ENCODE data around the gene GLIS1.
A peak's percentile ranks its signal among the peaks of the same experiment; 100 is the strongest.

The GLIS1 gene

DNA sequence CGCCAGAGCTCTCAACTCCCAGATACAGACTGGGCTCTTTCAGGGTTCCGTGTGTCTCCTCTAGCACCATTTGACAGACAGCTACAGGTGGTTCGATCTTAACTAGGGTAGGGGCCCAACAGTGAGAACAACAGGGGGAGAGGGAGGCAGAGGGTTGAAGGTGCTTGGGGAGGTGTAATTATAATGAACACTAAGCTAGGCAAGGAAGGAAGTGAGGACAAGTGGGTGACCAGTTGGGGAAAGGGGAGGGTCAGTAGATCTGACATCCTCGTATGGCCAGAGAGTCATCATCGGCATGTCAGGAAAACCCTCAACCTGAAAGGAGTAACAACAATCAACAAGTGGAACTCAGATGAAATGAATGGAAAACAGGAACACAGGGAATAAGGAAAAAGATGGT is 22.8 kb downstream of the GLIS1 start:
- DNase-seq: no peak

DNA sequence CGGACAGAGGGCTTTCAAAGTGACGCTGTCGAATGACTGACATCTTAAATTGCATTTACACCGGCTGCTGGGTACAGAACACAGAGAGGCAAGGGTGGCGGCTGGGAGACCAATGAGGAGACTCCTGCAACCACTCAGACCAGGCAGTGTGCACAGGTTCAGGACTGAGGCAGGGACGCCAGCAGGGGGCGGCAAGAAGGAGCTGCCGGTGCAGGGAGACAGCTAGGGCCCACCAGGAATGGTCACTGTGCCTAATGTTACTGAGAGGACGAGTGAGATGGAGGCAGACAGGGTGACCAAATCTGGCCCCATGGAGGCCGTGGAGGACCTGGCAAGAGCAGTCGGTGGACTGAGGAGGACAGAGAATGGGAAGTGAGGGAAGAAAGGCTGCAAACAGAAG is 23.5 kb downstream of the GLIS1 start:
- DNase-seq: peak; percentile 8

DNA sequence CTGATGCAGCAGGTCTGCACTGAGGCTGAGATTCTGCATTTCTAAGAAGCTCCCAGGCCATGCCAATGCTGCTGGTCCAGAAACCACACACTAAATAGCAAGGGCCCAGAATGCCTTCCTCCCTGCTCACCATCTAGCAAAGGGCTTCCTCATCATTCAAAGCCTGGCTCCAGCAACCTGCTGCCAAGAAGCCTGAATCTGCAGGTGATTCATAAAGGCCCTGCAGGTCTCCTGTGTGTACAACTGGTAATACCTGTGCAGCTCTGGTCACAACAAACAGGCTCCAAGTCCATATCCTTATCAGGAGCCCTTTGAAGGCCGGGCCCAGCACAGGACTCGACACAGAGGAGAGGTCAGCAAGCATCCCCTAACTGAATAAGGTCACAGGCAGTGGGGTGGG is 26.7 kb downstream of the GLIS1 start:
- DNase-seq: no peak

DNA sequence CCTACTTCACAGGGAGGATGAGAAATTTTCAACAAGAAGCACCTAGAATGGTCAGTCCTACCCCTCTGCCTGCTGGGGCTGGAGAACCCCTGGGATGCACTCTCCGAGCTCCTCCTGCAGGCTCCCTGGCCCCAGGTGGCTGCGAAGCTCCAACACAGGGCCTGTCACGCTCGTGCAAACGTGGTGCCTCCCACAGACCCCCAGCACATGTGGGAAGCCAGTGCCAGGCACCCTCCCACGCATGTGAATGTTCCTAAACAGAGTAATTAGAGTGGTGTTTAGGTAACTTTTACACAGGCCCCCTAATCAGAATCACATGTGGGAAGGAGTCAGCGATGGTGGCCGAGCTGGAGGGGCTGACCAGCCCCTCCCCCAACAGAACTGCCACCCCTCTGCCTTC is 28.4 kb downstream of the GLIS1 start:
- DNase-seq: no peak

DNA sequence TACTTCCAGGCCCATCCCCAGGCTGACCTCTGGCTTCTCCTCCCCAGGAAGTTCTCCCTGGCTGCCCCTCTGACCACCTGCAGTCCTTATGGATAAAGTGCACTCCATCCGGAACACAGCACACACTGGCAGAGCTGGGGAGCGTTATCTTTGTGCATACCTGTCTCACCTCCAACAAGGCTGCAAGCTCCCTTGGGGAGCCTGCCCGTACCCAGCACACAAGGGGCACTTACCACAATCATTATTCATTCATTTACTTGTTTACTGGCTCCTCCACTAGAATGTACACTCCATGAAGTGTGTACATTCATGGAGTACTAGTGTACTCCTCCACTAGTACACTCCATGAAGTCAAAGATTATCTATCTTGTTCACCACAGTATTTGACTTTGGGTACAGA is 30.3 kb downstream of the GLIS1 start:
- DNase-seq: no peak

DNA sequence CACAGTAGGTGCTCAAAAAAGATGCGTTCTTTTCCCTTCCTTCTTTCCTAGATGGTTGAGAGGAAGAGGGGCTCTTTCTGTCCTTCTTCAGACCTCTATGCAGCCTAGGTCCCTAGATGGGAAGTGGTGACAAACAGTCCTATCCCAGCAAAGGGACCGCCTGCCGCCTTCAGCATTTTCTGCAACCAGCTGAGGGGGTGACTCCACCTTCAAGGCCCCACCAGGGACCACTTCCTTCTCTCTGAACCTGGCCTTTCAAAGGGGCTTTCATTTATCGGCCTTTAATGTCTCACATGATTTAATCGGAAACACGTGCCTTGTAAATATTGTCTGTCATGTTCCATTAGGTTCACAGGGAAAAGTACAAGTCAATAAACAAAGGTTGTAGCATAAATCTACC is 32.6 kb downstream of the GLIS1 start:
- no peak for DNase-seq

DNA sequence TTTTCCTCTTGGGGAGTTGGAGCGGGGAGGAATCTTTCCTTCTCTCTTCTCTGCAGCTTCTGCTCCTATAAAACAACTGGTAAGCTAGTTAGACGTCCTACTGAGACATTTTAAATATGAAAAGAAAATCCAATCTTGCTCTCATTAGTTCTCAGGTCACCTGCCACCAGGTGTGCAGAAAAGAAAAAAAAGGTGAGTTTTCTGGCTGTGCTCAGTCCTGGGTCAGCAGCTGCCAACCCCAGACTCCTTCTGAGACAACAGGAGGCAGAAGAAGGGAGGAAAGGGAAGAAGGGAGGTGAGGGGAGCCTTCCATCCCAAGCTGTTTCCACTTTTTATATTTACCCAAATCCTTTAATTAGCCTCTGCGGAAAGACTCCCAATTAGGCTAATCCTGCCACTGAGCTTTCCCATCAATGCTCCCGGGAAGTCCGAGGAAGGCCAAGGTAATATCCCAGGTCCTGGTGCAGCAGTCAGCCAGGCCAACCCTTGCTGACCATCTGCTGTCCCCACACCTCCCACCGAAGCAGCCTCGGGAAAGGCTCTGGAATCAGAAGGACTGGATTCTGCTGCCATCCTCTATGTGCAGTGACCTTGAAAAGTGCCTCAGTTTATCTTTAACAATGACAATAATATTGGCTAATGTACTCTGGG is 33.4 kb downstream of the GLIS1 start:
- DNase-seq: no peak

DNA sequence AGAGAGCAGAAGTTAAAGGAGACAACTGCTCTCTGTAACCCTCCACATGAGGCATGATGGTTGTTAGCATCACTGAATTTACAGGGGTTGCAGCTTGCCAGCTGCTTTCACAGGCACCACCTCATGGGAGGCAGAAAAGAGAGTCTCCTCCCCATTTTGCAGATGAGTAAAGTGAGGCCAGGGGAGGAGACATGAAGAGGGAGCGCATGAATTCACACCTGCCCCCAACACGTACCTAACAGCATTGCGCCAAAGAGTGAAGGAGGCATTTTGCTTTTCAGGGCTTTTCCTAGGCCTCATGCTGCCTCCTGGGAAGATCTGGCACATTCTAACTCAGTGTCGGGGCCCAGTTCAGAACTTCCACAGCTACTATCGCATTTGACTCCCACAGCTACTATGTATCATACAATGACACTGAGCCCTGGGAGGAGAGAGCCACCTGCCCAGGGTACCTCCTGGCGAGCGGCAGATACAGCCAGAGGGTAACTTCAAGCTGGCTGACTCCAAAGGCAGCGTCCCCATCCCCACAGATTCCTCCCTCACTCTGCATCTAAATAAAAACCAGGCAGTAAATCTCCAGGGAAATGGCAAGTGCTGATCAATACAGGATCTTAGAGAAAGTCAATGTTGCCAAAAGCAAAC is 34.0 kb downstream of the GLIS1 start:
- DNase-seq: no peak

DNA sequence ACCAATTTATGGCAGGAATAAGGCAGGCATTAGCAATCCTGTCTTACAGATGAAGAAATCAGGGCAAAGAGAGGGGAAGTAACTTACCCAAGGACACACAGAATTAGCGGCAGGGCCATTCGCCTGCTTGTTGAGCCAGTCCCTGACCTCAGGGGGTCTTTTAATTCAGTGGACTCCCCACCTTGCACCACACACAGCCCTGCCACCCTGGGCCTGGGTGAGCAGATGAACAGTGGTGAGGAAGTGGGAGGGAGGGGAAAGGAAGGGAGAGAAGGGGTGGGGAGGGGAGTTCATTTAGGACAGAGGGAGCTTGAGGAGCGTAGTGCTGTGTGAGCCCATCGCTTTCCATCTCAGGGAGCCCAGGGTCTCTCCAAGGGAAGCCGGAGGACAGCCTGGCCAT is 34.7 kb downstream of the GLIS1 start:
- no peak for DNase-seq

DNA sequence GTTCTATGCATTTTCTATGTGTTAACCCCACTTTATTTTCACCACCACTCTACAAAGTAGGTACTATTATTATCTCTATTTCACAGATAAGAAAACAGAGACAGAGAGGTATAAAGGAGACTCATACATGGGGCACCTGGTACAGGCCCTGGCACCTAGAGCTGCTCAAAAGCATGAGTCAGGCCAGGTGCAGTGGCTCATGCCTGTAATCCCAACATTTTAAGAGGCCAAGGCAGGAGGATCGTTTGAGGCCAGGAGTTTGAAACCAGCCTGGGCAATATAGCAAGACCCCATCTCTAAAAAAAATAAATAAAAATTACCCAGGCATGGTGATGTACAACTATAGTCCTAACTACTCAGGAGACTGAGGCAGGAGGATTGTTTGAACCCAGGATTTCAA is 35.8 kb downstream of the GLIS1 start:
- no peak for DNase-seq

DNA sequence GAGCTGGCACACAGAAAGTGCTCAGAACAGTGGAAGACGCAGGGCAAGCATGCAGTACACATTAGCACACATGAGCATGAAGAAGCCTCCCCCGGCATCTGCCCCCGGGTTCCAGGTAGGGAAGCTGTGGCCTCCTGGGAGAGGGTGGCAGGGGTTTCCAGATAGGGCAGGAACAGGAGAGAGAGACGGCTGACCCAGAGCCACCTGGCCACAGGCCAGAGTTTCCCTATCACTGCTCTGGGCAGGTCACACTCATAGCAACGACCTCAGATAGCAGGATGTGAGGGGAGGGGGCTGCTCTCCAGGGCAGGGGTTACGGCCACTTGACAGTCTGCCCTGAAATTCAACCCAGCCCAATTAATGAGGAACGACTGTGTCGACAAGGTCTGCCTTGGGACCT is 36.6 kb downstream of the GLIS1 start:
- DNase-seq: no peak

DNA sequence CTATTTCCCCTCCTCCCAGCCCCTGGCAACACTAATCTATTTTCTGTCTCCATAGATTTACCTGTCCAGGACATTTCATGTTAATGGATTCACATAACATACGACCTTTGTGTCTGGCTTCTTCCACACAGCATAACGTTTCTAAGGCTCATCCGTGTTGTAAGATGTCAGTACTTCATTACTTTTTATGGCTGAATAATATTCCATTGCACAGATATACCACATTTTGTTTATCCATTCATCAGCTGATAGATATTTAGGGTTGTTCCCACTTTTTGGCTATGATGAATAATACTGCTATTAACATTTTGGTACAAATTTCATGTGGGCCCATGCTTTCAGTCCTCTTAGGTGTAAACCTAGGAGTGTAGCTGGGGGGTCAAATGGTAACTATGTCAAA is 38.2 kb downstream of the GLIS1 start:
- no peak for DNase-seq

DNA sequence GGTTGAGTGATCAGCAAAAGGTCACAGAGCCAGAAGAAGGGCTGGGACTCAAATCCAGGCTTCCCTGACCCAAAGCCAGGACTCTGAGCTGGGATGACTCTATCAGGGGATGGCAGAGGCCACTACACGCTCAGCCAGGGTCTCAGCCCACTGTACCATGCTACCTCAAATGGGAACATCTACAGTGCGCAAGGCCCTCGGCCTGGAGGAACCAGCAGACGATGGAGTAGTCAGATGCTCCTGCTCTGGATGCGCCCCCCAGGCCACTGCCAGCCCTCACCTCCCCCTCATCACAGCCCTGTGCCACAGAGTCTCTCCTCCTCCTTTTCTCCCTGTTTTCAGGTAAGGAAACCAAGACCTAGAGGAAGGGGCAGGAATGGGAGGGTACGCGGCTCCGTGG is 39.0 kb downstream of the GLIS1 start:
- DNase-seq: no peak

DNA sequence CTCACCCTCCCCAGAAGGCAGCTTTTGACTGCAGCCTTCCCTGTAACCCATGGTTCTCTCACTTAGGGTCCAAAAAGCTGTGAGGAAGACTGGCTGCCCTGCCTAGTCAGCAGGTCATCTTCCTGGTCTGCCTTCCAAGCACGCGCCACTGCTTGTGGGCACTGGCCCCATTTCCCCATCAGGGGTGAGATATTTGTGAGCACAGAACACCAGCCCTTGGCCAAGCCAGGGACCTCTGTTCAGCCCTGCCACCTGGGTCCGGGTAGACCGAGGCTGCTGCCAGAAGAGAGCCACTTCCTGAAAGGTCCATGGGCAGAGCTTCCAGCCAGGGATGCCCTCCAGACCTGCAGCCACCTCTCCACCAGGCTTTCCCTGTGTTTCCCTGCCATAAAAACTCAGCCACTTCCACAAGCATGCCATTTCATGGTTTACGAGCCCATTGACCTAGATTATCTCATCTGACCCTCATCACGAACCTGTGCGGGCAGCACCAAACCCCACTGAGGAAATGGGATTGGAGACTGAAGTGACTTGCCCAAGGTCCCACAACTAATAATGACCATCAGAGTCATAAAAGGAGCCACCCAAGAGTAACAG is 40.5 kb downstream of the GLIS1 start:
- DNase-seq: no peak

DNA sequence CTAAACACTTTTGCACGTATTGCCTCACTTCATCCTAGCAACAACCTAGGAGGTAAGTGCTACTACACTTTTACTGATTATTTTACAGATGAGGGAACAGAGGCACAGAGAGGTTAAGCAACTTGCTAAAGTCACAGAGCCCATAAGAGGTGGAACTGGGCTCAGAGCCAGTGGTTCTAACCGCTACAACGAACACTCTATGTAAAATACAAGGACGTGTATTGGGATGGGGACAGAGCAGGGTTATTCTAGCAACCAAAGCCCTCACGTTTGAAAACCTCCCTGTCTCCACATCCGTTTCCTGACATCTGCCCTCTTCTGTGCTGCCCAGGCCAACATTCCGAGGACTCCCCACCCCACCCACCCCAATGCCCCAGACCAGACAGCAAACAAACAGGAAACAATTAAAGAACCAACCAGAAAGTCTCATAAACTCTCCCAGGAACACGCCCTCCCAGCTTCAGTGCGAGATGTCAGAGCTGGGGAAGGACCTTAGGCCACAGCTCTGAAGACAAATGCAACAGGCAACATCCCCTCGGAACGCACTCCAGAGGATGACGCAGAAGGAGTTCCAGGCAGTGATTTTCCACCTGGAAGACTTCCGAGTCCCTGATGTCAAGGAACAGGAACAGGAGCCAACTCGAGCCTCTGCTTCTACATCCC is 41.1 kb downstream of the GLIS1 start:
- DNase-seq: no peak

DNA sequence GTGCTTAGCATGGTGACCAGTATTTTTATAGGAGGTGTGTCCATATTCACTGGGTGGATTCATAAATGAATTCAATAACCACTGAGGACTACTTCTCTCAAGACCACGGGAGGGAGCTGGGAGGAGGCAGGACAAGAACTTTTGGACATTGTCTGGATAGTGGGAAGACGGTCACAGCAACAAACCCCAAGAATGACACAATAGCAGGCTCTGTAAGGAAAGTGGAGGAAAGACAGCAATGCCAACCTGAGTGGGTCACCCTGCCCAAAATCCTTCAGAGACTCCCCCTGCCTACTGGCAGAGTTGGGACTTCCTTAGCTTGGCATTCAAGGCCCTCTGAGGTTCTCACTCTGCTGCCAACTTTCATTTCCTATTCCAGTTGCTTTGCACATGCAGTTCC is 42.0 kb downstream of the GLIS1 start:
- DNase-seq: no peak

DNA sequence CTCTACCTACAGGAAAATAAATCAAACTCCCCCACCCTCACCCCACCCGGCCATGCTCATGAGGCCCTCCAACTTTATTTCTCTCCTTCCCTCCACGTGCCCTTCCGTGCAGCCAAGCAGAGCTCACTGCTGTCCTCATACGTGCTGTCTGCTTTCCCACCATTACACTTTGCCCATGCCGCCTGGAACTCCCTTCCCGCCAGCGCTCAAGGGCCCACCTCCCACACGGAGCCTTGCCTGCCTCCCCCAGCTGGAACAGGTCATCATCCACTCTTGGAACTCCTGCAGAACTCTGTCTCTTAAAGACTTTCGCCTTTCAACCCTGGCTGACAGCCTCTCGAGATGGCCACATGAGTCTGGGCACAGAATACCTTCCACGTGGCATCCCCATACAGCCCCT is 42.4 kb downstream of the GLIS1 start:
- DNase-seq: no peak

DNA sequence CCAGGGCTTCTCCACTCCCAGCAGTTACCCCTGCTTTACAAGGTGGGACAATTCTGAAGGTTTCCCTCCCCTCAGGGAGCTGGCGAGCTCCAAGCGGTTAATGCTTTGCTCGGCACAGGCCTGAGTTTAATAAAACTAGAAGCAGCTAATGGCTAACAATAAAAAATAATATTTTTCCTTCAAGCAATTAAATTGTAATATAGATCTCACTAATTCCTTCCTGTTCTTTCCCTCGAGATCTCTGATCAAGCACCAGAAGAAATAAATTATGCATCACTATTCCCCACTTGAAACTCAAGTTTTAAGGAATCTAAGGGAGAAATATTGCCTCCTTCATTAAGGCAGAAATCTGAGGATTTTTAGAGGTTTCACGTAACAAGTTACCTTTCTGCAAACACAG is 42.9 kb downstream of the GLIS1 start:
- DNase-seq: no peak

DNA sequence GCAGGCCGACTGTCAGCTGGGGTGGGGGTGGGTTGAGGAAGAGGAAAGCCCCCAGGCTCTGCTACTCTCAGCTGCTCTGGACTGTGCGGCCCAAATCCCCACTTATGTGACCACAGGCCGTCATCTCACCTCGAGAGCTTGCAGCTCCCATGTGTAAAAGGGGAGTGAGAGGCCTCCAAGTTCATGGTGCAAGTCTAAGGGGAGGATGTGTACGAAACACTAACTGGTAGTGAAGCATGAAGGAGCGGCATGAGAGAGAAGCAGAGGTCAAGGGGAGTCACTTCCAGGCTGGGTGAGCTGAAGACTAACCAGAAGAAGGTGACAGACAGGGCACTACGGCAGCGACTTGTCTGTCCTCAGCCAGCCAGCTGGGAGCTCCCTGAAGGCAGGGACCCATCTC is 43.8 kb downstream of the GLIS1 start:
- DNase-seq: no peak

DNA sequence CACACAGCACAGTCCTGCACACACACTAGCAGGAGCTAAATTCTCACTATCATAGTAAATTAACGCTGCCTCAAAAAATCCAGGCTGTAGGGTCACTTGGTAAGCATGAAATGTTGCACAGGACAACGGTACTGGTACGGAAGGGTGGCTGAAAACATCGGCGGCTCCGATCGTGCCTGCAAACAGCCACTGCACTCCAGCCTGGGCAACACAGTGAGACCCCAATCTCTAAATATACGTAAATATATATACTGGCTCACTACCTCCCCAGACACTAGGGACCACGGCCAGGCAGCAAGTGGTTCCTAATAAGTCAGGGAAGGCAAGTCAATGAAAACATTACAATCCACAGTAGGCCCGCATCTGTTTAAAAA is 44.3 kb downstream of the GLIS1 start:
- no peak for DNase-seq

DNA sequence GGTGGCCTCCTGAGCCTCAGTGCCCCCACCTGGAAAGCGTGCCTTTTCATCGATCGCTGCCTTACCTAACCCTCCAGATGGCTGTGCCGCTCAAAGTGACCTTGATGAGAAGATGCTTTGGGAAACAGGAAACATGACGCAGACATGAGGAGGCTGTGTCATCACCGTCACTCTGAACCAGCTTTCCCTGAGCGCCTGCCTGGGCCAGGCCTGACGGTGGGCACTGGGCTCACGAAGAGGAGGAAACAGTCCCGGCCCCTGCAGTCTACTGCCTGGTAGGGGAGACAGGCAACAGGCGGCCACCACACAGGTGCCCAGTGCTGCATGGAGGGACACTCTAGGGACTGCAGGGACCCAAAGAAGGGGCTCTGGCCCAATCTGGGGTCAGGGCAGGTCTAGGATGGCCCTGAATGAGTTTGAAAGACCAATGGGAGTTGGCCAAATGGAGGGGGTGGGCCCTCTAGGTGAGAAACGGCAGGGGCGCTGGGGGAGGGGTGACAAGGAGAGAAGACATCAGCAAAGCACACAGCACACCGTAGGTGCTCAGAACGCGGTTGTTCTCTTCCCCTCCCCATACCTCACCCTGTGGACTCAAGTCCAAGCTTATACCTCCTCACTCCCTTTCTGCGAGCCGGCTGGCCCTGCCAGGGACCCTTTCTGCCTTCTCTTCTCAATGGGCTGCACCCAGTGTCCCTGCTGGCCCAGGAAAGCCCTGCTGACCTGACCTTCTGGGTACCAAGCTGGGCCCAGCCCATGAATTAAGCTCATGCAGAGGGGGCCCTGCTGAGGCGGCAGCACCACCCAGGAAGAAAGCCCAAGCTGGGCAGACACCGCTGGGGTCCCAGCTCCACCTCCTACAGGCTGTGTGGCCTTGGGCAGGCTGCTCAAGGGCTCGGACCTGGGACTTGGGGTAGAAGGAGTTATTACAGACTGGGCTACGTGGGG is 44.9 kb downstream of the GLIS1 start:
- DNase-seq: no peak

DNA sequence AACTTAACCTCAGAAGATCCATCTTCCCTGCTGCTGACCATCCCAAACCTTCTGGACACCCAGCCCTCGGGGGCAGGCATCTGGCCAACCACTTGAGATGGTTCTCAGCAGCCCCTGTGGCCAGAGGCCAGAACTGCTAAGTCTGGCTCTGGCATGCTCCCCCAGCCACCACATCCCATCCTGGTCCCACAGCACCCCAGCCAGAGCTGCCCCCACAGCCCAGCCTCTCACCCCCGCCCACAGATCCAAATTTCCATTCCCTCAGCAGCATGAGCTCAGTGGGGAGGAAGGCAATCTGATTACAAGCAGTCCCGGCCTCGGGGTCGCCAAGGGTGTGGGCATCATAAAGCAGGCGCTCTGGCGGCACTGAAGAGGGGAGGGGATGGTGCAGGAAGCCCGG is 45.6 kb downstream of the GLIS1 start:
- DNase-seq: no peak

DNA sequence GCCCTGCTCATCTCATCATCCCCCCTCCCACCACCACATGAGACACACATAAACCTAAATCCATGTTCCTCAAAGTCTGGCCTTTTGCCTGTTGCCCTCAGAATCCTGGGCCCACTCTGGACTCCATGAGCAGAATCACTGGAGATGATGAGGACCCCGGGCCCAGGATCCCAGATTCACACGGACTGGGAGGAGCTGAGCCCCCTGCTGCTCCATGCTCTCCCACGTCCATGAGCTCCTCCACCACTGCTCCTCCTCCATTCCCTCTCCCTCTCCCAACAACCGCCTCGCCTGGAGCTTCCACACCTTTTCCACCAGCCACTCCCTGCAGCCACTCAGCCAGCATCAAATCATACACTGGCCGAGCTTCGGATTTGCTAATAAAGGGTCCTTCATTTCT is 47.6 kb downstream of the GLIS1 start:
- no peak for DNase-seq

Data from activated CD4-positive, alpha-beta T cell treated with anti-CD3 and anti-CD28 coated beads, Interleukin-2, amount 50 U/mL, for 16 hours (primary cell).